NCI-H1092 (cell line): ENCODE data around the gene PDE5A.

Experiments
- DNase-seq: peaks from one replicate; lab custom pipeline; 2025; lab: John Stamatoyannopoulos, UW

PDE5A gene

DNA sequence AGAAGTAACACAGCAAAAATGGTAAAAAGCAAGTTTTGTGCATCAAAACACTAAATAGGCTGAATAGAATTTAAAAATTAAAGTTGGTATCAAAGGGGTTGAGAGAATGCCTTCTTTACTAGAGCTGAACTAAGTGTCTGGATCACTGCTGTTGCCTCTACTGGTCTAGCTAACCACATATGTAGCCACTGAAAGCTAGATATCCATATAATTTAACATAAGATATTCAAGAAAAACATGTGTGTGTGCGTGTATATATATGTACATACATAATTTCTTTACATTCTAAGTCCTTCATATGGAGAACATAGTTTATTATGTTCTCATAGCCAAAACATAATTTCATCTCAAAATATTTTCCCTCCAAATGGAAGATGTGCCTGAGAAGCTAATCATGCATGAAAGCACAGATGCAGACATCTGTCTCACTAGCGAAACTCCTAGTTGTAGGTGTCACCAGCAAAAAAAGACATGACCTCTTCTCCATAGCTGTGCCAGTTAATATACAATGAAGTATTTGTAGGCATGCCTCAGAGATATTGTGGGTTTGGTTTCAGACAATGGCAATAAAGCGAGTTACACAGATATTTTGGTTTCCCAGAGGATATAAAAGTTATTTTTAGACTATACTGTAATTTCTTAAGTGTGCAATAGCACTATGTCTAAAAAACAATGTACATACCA lies 47.3 kb downstream of the PDE5A start:
- DNase-seq = no peak

DNA sequence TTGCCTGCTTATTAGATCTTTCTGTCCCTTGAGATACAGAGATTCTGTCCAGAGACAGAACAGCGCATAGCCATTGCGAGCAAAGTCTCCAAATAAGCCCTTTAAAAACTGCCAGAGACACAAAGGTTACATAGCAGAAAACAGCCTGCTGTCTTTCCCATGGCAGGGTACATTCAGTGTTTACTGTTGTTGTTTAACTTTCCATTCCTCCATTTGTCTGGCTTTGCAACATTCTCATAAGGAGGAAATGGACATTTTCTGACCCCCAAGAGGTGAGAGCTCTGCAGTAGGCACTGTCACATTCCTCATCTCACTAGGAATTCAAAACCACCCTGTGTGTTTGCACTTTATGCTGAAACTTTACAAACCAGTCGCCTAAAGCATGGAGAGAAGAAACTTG lies 48.3 kb downstream of the PDE5A start:
- DNase-seq = no peak

GRCh38 chr4:119579823-119580222 lies 48.8 kb downstream of the PDE5A start:
- DNase-seq = no peak

- no peak for DNase-seq
These were observed 58.2 kb downstream of the PDE5A start for GRCh38 chr4:119570401-119570800.

DNA sequence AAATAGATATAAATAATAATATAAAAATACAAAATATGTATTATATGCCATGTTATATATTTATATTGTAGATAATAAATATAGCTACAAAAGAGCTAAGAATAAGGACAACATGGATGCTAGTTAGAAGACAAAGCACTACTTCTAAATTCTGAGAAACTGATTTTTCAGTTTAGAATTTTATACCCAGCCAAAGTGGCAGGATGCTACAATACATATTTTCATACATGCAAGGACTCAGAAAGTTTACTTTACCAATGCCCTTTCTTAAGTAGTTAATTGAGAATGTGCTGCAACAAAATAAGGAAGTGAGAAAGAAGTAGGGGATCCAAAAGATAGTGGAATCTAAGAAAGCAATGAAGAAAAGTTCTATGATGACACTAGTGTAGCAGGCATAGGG lies 64.5 kb downstream of the PDE5A start:
- no peak for DNase-seq

GRCh38 chr4:119559044-119559647 lies 69.5 kb downstream of the PDE5A start:
- DNase-seq = peak; percentile 32

- no peak for DNase-seq
These were observed 77.6 kb downstream of the PDE5A start for GRCh38 chr4:119550857-119551532.

GRCh38 chr4:119549639-119550038 lies 79.0 kb downstream of the PDE5A start:
- no peak for DNase-seq

- no peak for DNase-seq
These were observed 84.8 kb downstream of the PDE5A start for GRCh38 chr4:119543779-119544178.

DNA sequence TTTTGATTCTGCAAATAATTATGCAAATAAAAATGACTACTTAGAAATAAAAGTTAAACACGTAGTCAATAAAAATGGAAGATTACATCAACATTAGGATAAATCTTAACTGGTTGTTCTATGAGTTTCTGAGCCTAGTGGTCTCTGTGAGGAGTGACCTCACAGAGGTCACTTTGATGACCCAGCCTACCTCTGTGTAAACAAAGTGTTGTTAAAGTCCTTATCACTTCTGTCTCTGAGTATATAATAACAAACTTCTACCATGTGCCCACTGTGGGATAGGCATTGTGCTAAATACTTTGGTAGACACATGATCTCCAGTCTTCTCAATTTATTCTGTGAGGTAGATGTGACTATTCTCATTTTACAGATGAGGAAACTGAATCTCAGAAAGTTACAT lies 85.4 kb downstream of the PDE5A start:
- DNase-seq = no peak

DNA sequence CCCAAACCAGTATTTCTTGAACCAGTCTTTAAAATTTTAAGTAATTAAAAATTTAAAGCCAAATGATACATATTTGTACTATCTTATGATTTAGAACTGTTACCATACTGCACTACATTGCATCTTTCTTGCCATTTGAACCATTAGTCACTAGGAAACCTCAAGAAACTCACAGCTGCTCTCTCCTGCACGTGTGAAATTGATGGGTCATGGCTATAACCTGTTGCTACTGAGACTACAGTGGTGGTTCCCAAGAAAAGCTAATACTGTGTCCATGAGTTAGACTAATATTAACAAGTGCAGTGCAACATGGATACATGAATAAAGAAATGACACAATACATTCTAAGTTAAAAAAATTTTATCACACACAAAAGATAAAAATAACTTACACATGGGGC lies 88.4 kb downstream of the PDE5A start:
- no peak for DNase-seq

GRCh38 chr4:119537586-119537985 lies 91.0 kb downstream of the PDE5A start:
- no peak for DNase-seq

GRCh38 chr4:119536572-119537528 lies 91.8 kb downstream of the PDE5A start:
- DNase-seq = no peak

- no peak for DNase-seq
These were observed 96.3 kb downstream of the PDE5A start for GRCh38 chr4:119532319-119532718.

GRCh38 chr4:119529788-119530187 lies 98.8 kb downstream of the PDE5A start:
- DNase-seq = no peak

- no peak for DNase-seq
These were observed 101.6 kb downstream of the PDE5A start for GRCh38 chr4:119526786-119527550.

GRCh38 chr4:119525771-119526712 lies 102.6 kb downstream of the PDE5A start:
- no peak for DNase-seq

- no peak for DNase-seq
These were observed 103.4 kb downstream of the PDE5A start for GRCh38 chr4:119525005-119525749.

DNA sequence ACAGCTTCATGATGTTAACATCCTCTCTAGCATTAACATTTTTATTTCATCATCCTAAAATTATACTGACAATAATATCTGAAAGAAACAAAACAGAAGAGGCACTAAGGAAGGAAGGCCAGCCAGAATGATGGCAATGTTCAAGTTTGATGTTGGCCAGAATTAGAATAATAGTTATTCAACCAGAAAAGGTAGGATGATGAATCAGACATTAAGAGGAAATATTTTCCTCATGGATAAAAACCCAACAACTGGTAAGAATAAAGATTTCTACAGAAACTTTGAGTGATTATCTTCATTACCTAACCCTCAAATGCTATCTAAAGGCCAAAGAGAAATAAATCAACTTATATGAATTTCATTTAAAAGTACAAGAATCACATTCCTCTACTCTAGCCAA lies 105.2 kb downstream of the PDE5A start:
- no peak for DNase-seq

DNA sequence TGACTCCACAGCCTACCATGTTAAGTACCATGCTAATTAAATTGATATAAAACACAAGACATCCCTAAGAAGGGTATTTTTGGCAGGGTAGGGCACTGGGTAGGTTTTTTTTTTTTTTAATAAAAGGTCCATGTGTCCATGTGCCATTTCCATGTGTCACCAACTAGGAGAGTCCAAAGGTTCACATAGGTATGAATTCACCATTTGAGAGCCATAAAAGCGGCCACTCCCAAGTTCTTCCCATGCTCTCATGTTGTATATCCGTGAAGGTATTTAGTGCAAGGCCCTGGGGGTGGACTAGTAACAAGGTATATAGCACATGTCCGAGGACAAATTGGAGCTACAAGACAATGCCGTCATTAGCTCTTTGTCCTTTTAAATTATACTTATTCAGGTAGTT lies 107.3 kb downstream of the PDE5A start:
- no peak for DNase-seq
